Measurements from ENCODE around the gene LSAMP.

LSAMP gene

GRCh38 chr3:116302087-116302747, 143.1 kb downstream of the LSAMP start (continued):
- TF ChIP-seq ZNF248 (tag by site-specific recombination; IDR thresholded peaks at IDR 0.05), result no peak
- no peak for TF ChIP-seq ZNF140 (tag by site-specific recombination; IDR thresholded peaks at IDR 0.05)
- TF ChIP-seq, protein P1, sequence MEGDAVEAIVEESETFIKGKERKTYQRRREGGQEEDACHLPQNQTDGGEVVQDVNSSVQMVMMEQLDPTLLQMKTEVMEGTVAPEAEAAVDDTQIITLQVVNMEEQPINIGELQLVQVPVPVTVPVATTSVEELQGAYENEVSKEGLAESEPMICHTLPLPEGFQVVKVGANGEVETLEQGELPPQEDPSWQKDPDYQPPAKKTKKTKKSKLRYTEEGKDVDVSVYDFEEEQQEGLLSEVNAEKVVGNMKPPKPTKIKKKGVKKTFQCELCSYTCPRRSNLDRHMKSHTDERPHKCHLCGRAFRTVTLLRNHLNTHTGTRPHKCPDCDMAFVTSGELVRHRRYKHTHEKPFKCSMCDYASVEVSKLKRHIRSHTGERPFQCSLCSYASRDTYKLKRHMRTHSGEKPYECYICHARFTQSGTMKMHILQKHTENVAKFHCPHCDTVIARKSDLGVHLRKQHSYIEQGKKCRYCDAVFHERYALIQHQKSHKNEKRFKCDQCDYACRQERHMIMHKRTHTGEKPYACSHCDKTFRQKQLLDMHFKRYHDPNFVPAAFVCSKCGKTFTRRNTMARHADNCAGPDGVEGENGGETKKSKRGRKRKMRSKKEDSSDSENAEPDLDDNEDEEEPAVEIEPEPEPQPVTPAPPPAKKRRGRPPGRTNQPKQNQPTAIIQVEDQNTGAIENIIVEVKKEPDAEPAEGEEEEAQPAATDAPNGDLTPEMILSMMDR (tag by site-specific recombination; IDR thresholded peaks at IDR 0.05), result no peak

GRCh38 chr3:116301422-116301821, 143.9 kb downstream of the LSAMP start:
- POLR2A ChIA-PET, result no interaction called here
- H3K4me1 ChIP-seq (ENCODE audit: control insufficient read depth, insufficient read depth, low read length), result no peaks in the 10 kb centered on the region
- no peaks in the 10 kb centered on the region for H3K9me3 ChIP-seq (ENCODE audit: control insufficient read depth, insufficient read depth, low read depth, low read length)
- H3K4me3 ChIP-seq (ENCODE audit: low read depth, low read length), result no peak overlapping the region
- H3K36me3 ChIP-seq (ENCODE audit: control insufficient read depth in 2 of 2, insufficient read depth in 1 of 2, low read length in 2 of 2), result no peaks in the 10 kb centered on the region
- CTCF ChIA-PET, result no interaction called here
- no peak for TF ChIP-seq ZNF184 (tag by site-specific recombination; IDR thresholded peaks at IDR 0.05)
- TF ChIP-seq YY1 (tag by site-specific recombination; IDR thresholded peaks at IDR 0.05), result no peak
- no peak overlapping the region for H3K27ac ChIP-seq (ENCODE audit: extremely low read depth, low read depth, low read length)

DNA sequence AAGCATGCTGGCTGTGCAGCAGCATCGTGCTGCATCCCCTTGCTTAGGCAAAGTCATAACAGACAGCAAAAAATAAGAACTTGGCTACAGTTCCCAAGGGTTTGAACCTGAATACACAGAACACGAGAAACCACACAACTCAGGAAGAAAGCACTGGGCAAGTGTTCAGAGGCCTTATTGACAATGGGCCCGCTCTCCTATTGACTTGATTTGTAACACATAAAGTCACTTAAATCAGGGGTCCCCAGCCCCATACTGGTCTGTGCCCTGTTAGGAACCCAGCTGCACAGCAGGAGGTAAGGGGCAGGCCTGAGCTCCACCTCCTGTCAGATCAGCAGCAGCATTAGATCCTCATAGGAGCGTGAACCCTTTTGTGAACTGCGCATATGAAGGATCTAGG, 145.1 kb downstream of the LSAMP start:
- ChIA-PET POLR2A (no interaction called here), CTCF (no interaction called here)
- Histone ChIP-seq H3K27ac (ENCODE audit: extremely low read depth, low read depth, low read length) (no peak overlapping the region), H3K4me3 (ENCODE audit: low read depth, low read length) (no peak overlapping the region), H3K9me3 (ENCODE audit: control insufficient read depth, insufficient read depth, low read depth, low read length) (no peaks in the 10 kb centered on the region), H3K4me1 (ENCODE audit: control insufficient read depth, insufficient read depth, low read length) (no peaks in the 10 kb centered on the region), H3K36me3 (ENCODE audit: control insufficient read depth in 2 of 2, insufficient read depth in 1 of 2, low read length in 2 of 2) (no peaks in the 10 kb centered on the region)
- no peak for TF ChIP-seq ZNF626 (tag by site-specific recombination; IDR thresholded peaks at IDR 0.05)
- no peak for TF ChIP-seq ZNF280C (tag by site-specific recombination; IDR thresholded peaks at IDR 0.05)
- TF ChIP-seq ZBTB21 (tag by site-specific recombination; IDR thresholded peaks at IDR 0.05), result no peak
- TF ChIP-seq, protein P2, sequence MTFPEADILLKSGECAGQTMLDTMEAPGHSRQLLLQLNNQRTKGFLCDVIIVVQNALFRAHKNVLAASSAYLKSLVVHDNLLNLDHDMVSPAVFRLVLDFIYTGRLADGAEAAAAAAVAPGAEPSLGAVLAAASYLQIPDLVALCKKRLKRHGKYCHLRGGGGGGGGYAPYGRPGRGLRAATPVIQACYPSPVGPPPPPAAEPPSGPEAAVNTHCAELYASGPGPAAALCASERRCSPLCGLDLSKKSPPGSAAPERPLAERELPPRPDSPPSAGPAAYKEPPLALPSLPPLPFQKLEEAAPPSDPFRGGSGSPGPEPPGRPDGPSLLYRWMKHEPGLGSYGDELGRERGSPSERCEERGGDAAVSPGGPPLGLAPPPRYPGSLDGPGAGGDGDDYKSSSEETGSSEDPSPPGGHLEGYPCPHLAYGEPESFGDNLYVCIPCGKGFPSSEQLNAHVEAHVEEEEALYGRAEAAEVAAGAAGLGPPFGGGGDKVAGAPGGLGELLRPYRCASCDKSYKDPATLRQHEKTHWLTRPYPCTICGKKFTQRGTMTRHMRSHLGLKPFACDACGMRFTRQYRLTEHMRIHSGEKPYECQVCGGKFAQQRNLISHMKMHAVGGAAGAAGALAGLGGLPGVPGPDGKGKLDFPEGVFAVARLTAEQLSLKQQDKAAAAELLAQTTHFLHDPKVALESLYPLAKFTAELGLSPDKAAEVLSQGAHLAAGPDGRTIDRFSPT (tag by site-specific recombination; IDR thresholded peaks at IDR 0.05), result no peak
- TF ChIP-seq ZNF155 (tag by site-specific recombination; IDR thresholded peaks at IDR 0.05), result no peak
- no peak for TF ChIP-seq SCRT2 (tag by site-specific recombination; IDR thresholded peaks at IDR 0.05)
- no peak for TF ChIP-seq ZNF121 (tag by site-specific recombination; IDR thresholded peaks at IDR 0.05)
- TF ChIP-seq PRDM1 (tag by site-specific recombination; IDR thresholded peaks at IDR 0.05), result no peak
- TF ChIP-seq, protein P3, sequence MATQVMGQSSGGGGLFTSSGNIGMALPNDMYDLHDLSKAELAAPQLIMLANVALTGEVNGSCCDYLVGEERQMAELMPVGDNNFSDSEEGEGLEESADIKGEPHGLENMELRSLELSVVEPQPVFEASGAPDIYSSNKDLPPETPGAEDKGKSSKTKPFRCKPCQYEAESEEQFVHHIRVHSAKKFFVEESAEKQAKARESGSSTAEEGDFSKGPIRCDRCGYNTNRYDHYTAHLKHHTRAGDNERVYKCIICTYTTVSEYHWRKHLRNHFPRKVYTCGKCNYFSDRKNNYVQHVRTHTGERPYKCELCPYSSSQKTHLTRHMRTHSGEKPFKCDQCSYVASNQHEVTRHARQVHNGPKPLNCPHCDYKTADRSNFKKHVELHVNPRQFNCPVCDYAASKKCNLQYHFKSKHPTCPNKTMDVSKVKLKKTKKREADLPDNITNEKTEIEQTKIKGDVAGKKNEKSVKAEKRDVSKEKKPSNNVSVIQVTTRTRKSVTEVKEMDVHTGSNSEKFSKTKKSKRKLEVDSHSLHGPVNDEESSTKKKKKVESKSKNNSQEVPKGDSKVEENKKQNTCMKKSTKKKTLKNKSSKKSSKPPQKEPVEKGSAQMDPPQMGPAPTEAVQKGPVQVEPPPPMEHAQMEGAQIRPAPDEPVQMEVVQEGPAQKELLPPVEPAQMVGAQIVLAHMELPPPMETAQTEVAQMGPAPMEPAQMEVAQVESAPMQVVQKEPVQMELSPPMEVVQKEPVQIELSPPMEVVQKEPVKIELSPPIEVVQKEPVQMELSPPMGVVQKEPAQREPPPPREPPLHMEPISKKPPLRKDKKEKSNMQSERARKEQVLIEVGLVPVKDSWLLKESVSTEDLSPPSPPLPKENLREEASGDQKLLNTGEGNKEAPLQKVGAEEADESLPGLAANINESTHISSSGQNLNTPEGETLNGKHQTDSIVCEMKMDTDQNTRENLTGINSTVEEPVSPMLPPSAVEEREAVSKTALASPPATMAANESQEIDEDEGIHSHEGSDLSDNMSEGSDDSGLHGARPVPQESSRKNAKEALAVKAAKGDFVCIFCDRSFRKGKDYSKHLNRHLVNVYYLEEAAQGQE (tag by site-specific recombination; IDR thresholded peaks at IDR 0.05), result no peak
- no peak for TF ChIP-seq EGR2 (tag by site-specific recombination; IDR thresholded peaks at IDR 0.05; ENCODE audit: low read depth)
- TF ChIP-seq ZNF266 (tag by site-specific recombination; IDR thresholded peaks at IDR 0.05; ENCODE audit: low read depth), result no peak
